Neural cell (in vitro differentiated cells): Measurements from ENCODE around the gene DOCK9. TPM values are rescaled to one million over a fixed set of nuclear protein-coding genes. Genes with fewer than 3 reads are reported as not detected.

ENCODE experiments used
- H2AFZ ChIP-seq: fragments of 200-600, 300-800 bp; sonication (generic), shearing (Covaris generic); 2 replicates; pipeline ENCODE4 v1.6.0; 2014; ENCODE audit warnings: low read depth, mild to moderate bottlenecking, antibody characterized with exemption, low read length, moderate library complexity
- H3F3A ChIP-seq: fragments of 200-600 bp; shearing (Covaris generic); 2 replicates; pipeline ENCODE4 v1.6.1; 2016; ENCODE audit warnings: mild to moderate bottlenecking, moderate library complexity, mixed read lengths, antibody characterized with exemption, low read length; ENCODE audit not compliant: insufficient read depth, poor library complexity, severe bottlenecking
- H3K27ac ChIP-seq: fragments of 200-600, 300-800 bp; sonication (generic), shearing (Covaris generic); 2 replicates; pipeline ENCODE4 v1.5.1; 2014; ENCODE audit warnings: mild to moderate bottlenecking, low read length, moderate library complexity
- H3K27me3 ChIP-seq: fragments of 300-800, 200-600 bp; sonication (generic), shearing (Covaris generic); 2 replicates; pipeline ENCODE4 v1.6.0; 2014; ENCODE audit warnings: mild to moderate bottlenecking, low read depth, low read length, moderate library complexity; ENCODE audit not compliant: insufficient read depth
- H3K36me3 ChIP-seq: fragments of 300-800, 200-600 bp; sonication (generic), shearing (Covaris generic); 2 replicates; pipeline ENCODE4 v1.5.1; 2014; ENCODE audit warnings: mild to moderate bottlenecking, antibody characterized with exemption, low read length, moderate library complexity; ENCODE audit not compliant: insufficient read depth
- H3K4me2 ChIP-seq: fragments of 300-800, 200-600 bp; sonication (generic), shearing (Covaris generic); 2 replicates; pipeline ENCODE4 v1.6.0; 2014; ENCODE audit warnings: mild to moderate bottlenecking, low read length
- H3K4me3 ChIP-seq: fragments of 300-800, 200-600 bp; sonication (generic), shearing (Covaris generic); 2 replicates; pipeline ENCODE4 v1.5.1; 2014; ENCODE audit warnings: mild to moderate bottlenecking, low read length, moderate library complexity
- H3K79me2 ChIP-seq: fragments of 200-600 bp; shearing (Covaris generic); replicated peaks from 2 replicates; pipeline ENCODE4 v1.6.0; 2014; ENCODE audit warnings: mild to moderate bottlenecking, low read length, moderate library complexity; ENCODE audit not compliant: insufficient read depth
- H3K9ac ChIP-seq: fragments of 300-800, 200-600 bp; sonication (generic), shearing (Covaris generic); 2 replicates; pipeline ENCODE4 v1.6.1; 2016; ENCODE audit warnings: mild to moderate bottlenecking, low read length, mixed read lengths
- H3K9me2 ChIP-seq: fragments of 200-600 bp; shearing (Covaris generic); 2 replicates; pipeline ENCODE4 v1.6.1; 2016; ENCODE audit warnings: mild to moderate bottlenecking, low read length, mixed read lengths; ENCODE audit not compliant: insufficient read depth
- H3K9me3 ChIP-seq: fragments of 200-600, 300-800 bp; sonication (generic), shearing (Covaris generic); 2 replicates; pipeline ENCODE4 v1.6.1; 2016; ENCODE audit warnings: mild to moderate bottlenecking, mixed run types, low read length, moderate library complexity, mixed read lengths
- H4K20me1 ChIP-seq: fragments of 200-600 bp; shearing (Covaris generic); 2 replicates; pipeline ENCODE4 v1.6.1; 2016; ENCODE audit warnings: mild to moderate bottlenecking, mixed run types; ENCODE audit not compliant: insufficient read depth
- EP300 ChIP-seq: fragments of 450-650 bp; conservative IDR thresholded peaks from 2 replicates; pipeline ENCODE4 v1.6.1; 2014; ENCODE audit warnings: antibody characterized with exemption, mild to moderate bottlenecking, moderate library complexity; ENCODE audit not compliant: poor library complexity, severe bottlenecking
- EZH2 ChIP-seq: fragments of 200-600, 300-800 bp; shearing (Covaris generic), sonication (generic); IDR thresholded peaks from 2 replicates; pipeline ENCODE4 v1.6.1; 2014; ENCODE audit warnings: antibody characterized with exemption, low read length, borderline replicate concordance, mild to moderate bottlenecking; ENCODE audit not compliant: insufficient read depth, poor library complexity, severe bottlenecking
- MXI1 ChIP-seq: fragments of 450-650 bp; conservative IDR thresholded peaks from 2 replicates; pipeline ENCODE4 v1.6.1; 2014; ENCODE audit warnings: antibody characterized with exemption, mild to moderate bottlenecking; ENCODE audit not compliant: poor library complexity, severe bottlenecking
- POLR2AphosphoS5 ChIP-seq: IDR thresholded peaks from 2 replicates; pipeline ENCODE4 v1.6.1; 2012
- RAD21 ChIP-seq: fragments of 450-650 bp; conservative IDR thresholded peaks from 2 replicates; pipeline ENCODE4 v1.6.1; 2014; ENCODE audit warnings: antibody characterized with exemption, mild to moderate bottlenecking, moderate library complexity
- SMC3 ChIP-seq: fragments of 450-650 bp; conservative IDR thresholded peaks from 2 replicates; pipeline ENCODE4 v1.6.1; 2014; ENCODE audit warnings: antibody characterized with exemption, mild to moderate bottlenecking, moderate library complexity; ENCODE audit not compliant: poor library complexity
- TAF1 ChIP-seq: IDR thresholded peaks from 2 replicates; pipeline ENCODE4 v1.6.1; 2012; ENCODE audit warnings: low read depth
- polyA plus RNA-seq: library from polyadenylated mRNA; depleted of rRNA; stranded (reverse); fragments of >200 nt; gene quantifications from 2 replicates; pipeline ENCODE4 v1.2.3, GENCODE V29; 2014
- TF ChIP-seq, protein P1 (sequence below): IDR thresholded peaks from 2 replicates; pipeline ENCODE4 v1.6.1; 2012; ENCODE audit warnings: borderline replicate concordance
- TF ChIP-seq, protein P2 (sequence below): fragments of 450-650 bp; IDR thresholded peaks from 2 replicates; pipeline ENCODE4 v1.5.1; 2014; ENCODE audit warnings: antibody characterized with exemption, mild to moderate bottlenecking, moderate library complexity; ENCODE audit not compliant: poor library complexity, severe bottlenecking

The DOCK9 gene
- polyA plus RNA-seq, 1 donor from 2014 or later: 11.4 TPM

GRCh38 chr13:98915563-98915962 is 62.3 kb downstream of the DOCK9 start:
- Histone ChIP-seq H3K9me3 (no peaks in the 10 kb centered on the region), H3K9me2 (no peaks in the 10 kb centered on the region), H3K27me3 (no peaks in the 10 kb centered on the region), H3K9ac (no peak overlapping the region), H3K4me3 (no peak overlapping the region), H3K36me3 (no peaks in the 10 kb centered on the region), H3K79me2 (no peaks in the 10 kb centered on the region), H3K4me2 (no peak overlapping the region), H3K27ac (no peak overlapping the region), H4K20me1 (no peaks in the 10 kb centered on the region), H3F3A (no peaks in the 10 kb centered on the region), H2AFZ (no peak overlapping the region)
- TF ChIP-seq, protein P1, sequence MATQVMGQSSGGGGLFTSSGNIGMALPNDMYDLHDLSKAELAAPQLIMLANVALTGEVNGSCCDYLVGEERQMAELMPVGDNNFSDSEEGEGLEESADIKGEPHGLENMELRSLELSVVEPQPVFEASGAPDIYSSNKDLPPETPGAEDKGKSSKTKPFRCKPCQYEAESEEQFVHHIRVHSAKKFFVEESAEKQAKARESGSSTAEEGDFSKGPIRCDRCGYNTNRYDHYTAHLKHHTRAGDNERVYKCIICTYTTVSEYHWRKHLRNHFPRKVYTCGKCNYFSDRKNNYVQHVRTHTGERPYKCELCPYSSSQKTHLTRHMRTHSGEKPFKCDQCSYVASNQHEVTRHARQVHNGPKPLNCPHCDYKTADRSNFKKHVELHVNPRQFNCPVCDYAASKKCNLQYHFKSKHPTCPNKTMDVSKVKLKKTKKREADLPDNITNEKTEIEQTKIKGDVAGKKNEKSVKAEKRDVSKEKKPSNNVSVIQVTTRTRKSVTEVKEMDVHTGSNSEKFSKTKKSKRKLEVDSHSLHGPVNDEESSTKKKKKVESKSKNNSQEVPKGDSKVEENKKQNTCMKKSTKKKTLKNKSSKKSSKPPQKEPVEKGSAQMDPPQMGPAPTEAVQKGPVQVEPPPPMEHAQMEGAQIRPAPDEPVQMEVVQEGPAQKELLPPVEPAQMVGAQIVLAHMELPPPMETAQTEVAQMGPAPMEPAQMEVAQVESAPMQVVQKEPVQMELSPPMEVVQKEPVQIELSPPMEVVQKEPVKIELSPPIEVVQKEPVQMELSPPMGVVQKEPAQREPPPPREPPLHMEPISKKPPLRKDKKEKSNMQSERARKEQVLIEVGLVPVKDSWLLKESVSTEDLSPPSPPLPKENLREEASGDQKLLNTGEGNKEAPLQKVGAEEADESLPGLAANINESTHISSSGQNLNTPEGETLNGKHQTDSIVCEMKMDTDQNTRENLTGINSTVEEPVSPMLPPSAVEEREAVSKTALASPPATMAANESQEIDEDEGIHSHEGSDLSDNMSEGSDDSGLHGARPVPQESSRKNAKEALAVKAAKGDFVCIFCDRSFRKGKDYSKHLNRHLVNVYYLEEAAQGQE: no peak
- TF ChIP-seq POLR2AphosphoS5: no peak
- TF ChIP-seq, protein P2, sequence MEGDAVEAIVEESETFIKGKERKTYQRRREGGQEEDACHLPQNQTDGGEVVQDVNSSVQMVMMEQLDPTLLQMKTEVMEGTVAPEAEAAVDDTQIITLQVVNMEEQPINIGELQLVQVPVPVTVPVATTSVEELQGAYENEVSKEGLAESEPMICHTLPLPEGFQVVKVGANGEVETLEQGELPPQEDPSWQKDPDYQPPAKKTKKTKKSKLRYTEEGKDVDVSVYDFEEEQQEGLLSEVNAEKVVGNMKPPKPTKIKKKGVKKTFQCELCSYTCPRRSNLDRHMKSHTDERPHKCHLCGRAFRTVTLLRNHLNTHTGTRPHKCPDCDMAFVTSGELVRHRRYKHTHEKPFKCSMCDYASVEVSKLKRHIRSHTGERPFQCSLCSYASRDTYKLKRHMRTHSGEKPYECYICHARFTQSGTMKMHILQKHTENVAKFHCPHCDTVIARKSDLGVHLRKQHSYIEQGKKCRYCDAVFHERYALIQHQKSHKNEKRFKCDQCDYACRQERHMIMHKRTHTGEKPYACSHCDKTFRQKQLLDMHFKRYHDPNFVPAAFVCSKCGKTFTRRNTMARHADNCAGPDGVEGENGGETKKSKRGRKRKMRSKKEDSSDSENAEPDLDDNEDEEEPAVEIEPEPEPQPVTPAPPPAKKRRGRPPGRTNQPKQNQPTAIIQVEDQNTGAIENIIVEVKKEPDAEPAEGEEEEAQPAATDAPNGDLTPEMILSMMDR: no peak
- TF ChIP-seq TAF1: no peak
- TF ChIP-seq RAD21: no peak
- TF ChIP-seq EZH2: no peak
- TF ChIP-seq EP300: no peak
- TF ChIP-seq SMC3: no peak
- TF ChIP-seq MXI1: no peak

- Histone ChIP-seq H4K20me1 (no peaks in the 10 kb centered on the region), H3K79me2 (no peaks in the 10 kb centered on the region), H3K4me3 (no peak overlapping the region), H3F3A (no peaks in the 10 kb centered on the region), H2AFZ (no peak overlapping the region), H3K9ac (no peak overlapping the region), H3K9me3 (no peaks in the 10 kb centered on the region), H3K4me2 (no peak overlapping the region), H3K27ac (no peak overlapping the region), H3K9me2 (no peaks in the 10 kb centered on the region), H3K36me3 (no peaks in the 10 kb centered on the region), H3K27me3 (no peaks in the 10 kb centered on the region)
- no peak for TF ChIP-seq SMC3
- TF ChIP-seq, protein P2: no peak
Observed at GRCh38 chr13:98913741-98914140, 64.1 kb downstream of the DOCK9 start.
